Activated CD4-positive, alpha-beta T cell treated with anti-CD3 and anti-CD28 coated beads, Interleukin-2, amount 10 ng/mL, durations not matched to agents 7 days and 5 days (primary cell): Measurements from ENCODE around the gene ZNF593OS. TPM values are rescaled to one million over a fixed set of nuclear protein-coding genes. Genes with fewer than 3 reads are reported as not detected.
A peak's percentile ranks its signal among the peaks of the same experiment; 100 is the strongest.

Source experiments
- CTCF ChIA-PET: fragments of 350-600 bp; sonication (Branson Sonifier 250); formaldehyde crosslinking; loops from one replicate; lab custom pipeline; 2021; ENCODE audit warnings: antibody characterized with exemption; lab: Charles Lee
- POLR2A ChIA-PET: fragments of 350-600 bp; sonication (Branson Sonifier 250); formaldehyde crosslinking; loops from one replicate; lab custom pipeline; 2021; ENCODE audit warnings: antibody characterized with exemption; lab: Charles Lee
- DNase-seq: peaks from one replicate; pipeline ENCODE4 v3.0.0-alpha.2; 2020
- H3K27ac Mint-ChIP-seq: one replicate; pipeline ENCODE4 v1.8.0; 2021; ENCODE audit warnings: mild to moderate bottlenecking, moderate library complexity, mixed read lengths
- H3K27me3 Mint-ChIP-seq: one replicate; pipeline ENCODE4 v1.8.0; 2021; ENCODE audit warnings: mixed read lengths
- H3K36me3 Mint-ChIP-seq: one replicate; pipeline ENCODE4 v1.8.0; 2021; ENCODE audit warnings: low read depth, mixed read lengths
- H3K4me1 Mint-ChIP-seq: one replicate; pipeline ENCODE4 v1.8.0; 2021; ENCODE audit warnings: mixed read lengths
- H3K4me3 Mint-ChIP-seq: one replicate; pipeline ENCODE4 v1.8.0; 2021; ENCODE audit warnings: mild to moderate bottlenecking, moderate library complexity, mixed read lengths
- H3K9me3 Mint-ChIP-seq: one replicate; pipeline ENCODE4 v1.8.0; 2021; ENCODE audit warnings: mixed read lengths
- total RNA-seq, 2 experiments: library from RNA; stranded (reverse); gene quantifications; one replicate each; pipeline ENCODE4 v1.2.3, GENCODE V29; 2021

ZNF593OS gene
- total RNA-seq, 2 experiments from 2014 or later = not detected

- Mint-ChIP-seq H3K36me3 (no peaks in the 10 kb centered on the region), H3K9me3 (no peaks in the 10 kb centered on the region), H3K4me3 (no peak overlapping the region), H3K4me1 (peaks cover 32% of the 10 kb centered on the region), H3K27me3 (peaks cover 43% of the 10 kb centered on the region), H3K27ac (no peak overlapping the region)
- ChIA-PET POLR2A (no interaction called here), CTCF (interaction anchor here (1.2 kb wide), 1 partner anchor 18 kb away, joined by 5 read pairs; no protein-coding TSS in a partner anchor)
- DNase-seq = no peak
Measured at GRCh38 chr1:26163684-26164035, 8.0 kb downstream of the ZNF593OS start.

DNA sequence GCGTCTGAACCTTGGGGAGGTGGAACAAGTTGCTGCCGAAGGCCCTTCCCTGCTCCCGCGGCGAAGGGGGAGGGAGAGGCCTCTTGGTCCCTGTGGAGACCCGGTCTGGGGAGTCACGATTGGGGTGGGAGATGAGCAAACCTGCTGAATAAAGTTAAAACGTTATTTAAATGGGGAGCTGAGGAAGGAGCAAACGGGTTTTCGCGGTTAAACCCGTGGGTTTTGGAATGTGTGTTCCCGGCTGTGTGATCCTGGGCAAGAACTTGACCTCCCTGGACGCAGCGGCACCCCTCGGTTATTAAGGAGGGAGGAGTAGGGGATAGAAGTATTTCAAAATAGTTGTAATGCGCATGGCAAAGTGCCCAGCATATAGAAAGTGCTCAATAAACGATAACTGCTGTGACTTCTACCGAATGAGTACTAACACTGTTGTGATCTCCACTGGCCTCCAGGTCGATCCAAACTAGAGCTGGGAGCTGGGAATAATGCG, 9.4 kb downstream of the ZNF593OS start:
- Mint-ChIP-seq H3K9me3 (no peaks in the 10 kb centered on the region), H3K27ac (no peak overlapping the region), H3K4me1 (peaks cover 29% of the 10 kb centered on the region), H3K27me3 (peaks cover 44% of the 10 kb centered on the region), H3K36me3 (no peaks in the 10 kb centered on the region), H3K4me3 (peak overlapping the region; percentile 50)
- CTCF ChIA-PET = interaction anchor here (0.8 to 1.2 kb wide), 4 partner anchors 8 to 132 kb away, joined by 3 to 5 read pairs (median 3); partner anchors contain the start of gene ZNF593
- POLR2A ChIA-PET = no interaction called here
- DNase-seq = no peak

DNA sequence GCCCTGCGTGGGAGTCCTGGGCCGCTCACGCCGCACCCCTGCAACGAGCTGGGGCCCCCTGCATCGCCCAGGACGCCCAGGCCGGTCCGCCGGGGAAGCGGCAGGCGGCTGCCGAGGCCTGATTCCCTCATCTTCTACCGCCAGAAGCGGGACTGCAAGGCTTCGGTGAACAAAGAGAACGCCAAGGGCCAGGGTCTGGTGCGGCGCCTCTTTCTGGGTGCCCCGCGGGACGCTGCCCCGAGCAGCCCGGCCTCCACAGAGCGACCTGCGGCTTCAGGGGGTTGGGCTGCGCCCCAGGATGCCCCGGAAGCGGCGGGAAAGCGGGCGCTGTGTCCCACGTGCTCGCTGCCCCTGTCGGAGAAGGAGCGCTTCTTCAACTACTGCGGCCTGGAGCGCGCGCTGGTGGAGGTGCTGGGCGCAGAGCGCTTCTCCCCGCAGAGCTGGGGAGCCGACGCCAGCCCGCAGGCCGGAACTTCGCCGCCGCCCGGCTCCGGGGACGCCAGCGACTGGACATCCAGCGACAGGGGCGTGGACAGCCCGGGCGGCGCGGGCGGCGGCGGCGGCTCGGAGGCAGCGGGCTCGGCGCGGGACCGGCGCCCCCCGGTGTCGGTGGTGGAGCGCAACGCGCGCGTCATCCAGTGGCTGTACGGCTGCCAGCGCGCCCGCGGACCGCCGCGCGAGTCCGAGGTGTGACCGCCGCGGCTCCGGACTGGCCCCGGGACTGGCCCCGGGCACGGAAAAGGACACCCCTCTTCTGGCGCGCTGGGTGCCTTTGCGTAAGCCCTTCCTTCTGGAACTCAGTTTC, 10.0 kb downstream of the ZNF593OS start:
- no peak overlapping the region for H3K27ac Mint-ChIP-seq

DNA sequence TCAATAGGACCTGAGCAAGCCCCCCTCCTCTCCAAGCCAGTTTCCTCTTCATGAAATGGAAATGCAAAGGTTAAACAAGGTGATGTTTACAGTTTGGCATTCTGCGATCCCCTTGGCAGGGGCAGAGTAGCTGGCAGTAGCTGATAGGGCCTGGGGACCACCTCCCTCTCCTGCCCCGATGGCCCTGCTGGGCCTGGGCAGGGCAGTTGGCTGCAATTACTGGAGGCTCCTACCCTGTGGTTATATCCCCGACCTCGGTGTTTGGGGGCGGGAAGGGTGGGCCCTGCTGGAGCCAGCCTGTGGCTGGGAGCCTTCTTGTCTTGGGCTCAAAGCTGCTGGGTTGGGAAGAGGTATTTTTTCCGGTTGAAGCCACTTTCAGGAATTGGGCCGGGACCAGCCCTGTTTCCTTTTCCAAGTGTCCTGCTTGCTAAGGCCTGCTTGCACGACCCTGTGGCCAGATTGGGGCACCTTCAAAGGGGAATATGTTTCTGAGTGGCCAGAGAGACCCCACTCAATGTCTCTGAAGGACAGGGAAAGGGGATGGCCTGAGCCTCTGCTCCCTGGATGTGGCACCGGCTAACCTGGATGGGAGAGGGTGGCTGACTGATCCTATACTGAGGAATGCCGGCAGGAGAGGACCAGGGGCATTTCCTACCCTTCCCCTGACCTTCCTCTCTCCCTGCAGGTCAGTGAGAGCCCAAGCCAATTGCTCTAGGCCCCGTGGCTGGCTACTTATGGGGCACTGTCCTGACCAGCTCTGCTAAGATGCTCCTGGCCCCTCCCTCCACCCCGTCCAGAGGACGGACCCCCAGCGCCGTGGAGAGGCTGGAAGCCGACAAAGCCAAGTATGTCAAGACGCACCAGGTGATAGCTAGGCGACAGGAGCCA, 10.9 kb downstream of the ZNF593OS start:
- H3K36me3 Mint-ChIP-seq = no peaks in the 10 kb centered on the region
- peaks cover 25% of the 10 kb centered on the region for H3K4me1 Mint-ChIP-seq
- H3K27me3 Mint-ChIP-seq = peaks cover 51% of the 10 kb centered on the region
- ChIA-PET CTCF (interaction anchor here (0.7 to 1.5 kb wide), 5 partner anchors 9 to 130 kb away, joined by 3 to 5 read pairs (median 4); partner anchors contain the start of genes CEP85 and ZNF593), POLR2A (no interaction called here)
- DNase-seq = no peak
- no peaks in the 10 kb centered on the region for H3K9me3 Mint-ChIP-seq
- H3K4me3 Mint-ChIP-seq = no peak overlapping the region
- no peak overlapping the region for H3K27ac Mint-ChIP-seq

More for the DNA sequence above, 10.0 kb downstream of the ZNF593OS start:
- peak; percentile 47 for DNase-seq
- ChIA-PET POLR2A (no interaction called here), CTCF (interaction anchor here (0.7 to 1.2 kb wide), 5 partner anchors 9 to 131 kb away, joined by 3 to 5 read pairs (median 3); partner anchors contain the start of gene ZNF593)
- Mint-ChIP-seq H3K27me3 (peaks cover 47% of the 10 kb centered on the region), H3K36me3 (no peaks in the 10 kb centered on the region), H3K4me1 (peaks cover 26% of the 10 kb centered on the region), H3K9me3 (no peaks in the 10 kb centered on the region), H3K4me3 (peak overlapping the region; percentile 50)

DNA sequence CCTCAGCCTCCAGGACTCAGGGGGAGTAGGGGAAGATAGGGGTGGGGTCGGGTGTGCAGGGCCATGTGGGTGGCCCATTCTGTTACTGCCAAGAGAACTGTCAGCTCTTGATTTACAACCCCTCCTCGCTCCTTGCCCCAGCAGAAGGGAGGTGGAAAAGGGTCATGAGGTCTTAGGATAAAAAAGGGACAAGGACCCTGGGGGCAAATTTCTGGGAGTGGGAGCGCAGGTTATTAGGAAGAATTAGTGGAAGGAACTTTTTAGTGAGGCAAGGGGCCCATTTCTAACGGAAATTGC, 11.9 kb downstream of the ZNF593OS start:
- peaks cover 15% of the 10 kb centered on the region for H3K4me1 Mint-ChIP-seq
- ChIA-PET POLR2A (no interaction called here), CTCF (interaction anchor here (0.8 to 3.3 kb wide), 3 partner anchors 10 to 672 kb away, joined by 3 to 11 read pairs (median 4); partner anchors contain the start of genes C1orf232, CEP85 and ZNF593)
- H3K9me3 Mint-ChIP-seq = no peaks in the 10 kb centered on the region
- H3K27me3 Mint-ChIP-seq = peaks cover 58% of the 10 kb centered on the region
- H3K36me3 Mint-ChIP-seq = no peaks in the 10 kb centered on the region
- no peak overlapping the region for H3K4me3 Mint-ChIP-seq
- no peak overlapping the region for H3K27ac Mint-ChIP-seq
- DNase-seq = no peak

DNA sequence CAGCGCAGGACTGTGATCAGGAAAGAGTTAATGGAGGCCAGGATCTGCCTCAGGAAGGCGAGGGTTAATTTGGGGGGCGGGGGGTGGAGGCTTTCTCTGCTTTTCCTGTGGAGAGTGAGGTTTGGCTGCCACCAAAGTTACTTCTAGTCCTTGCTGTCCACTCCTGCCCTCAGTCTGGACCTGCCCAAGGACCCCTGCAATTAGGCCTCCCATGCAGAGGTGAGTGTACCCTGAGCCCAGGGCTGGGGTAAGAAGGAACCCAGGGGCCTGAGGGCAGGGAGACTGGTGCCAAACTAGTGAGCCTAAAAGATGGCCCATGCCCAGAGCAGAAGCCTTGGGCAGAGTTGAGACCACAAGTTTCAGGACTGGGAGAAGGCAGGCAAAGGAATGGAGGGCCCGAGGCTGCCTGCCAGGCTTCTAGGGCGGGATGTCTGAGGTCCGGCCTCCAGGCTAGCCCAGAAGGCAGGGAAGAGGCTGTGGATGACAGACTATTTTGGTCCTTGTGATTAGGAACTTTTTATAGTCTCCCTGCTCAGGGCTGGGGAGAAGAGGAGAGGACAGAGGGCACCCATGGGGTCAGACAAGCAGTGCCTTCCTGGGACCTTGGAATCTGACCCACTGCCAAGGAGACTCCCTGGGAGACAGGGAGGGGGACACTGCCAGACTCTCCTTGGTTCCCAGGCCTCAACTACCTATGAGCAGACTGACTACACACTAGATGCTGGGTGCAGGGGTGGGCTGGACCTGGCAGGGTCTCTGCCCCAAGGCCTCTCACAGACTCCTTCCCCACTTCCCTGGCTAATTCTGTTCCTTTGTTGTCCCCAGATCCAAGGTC, 12.5 kb downstream of the ZNF593OS start, which contains the start of gene FAM110D:
FAM110D (plus strand) TSS at position 172 of the 835 bp plus-strand sequence. CDS start 2,213 bp downstream, outside the sequence.
- no peaks in the 10 kb centered on the region for H3K9me3 Mint-ChIP-seq
- DNase-seq = no peak
- H3K27me3 Mint-ChIP-seq = peaks cover 58% of the 10 kb centered on the region
- no peak within 1 kb of the TSS for H3K4me3 Mint-ChIP-seq
- no peak within 1 kb of the TSS for H3K27ac Mint-ChIP-seq
- H3K36me3 Mint-ChIP-seq = no peaks in the 10 kb centered on the region
- CTCF ChIA-PET = interaction anchor here (0.8 to 3.3 kb wide), 2 partner anchors 11 to 673 kb away, joined by 3 to 11 read pairs; partner anchors contain the start of genes C1orf232 and ZNF593
- peaks cover 12% of the 10 kb centered on the region for H3K4me1 Mint-ChIP-seq
- POLR2A ChIA-PET = no interaction called here

DNA sequence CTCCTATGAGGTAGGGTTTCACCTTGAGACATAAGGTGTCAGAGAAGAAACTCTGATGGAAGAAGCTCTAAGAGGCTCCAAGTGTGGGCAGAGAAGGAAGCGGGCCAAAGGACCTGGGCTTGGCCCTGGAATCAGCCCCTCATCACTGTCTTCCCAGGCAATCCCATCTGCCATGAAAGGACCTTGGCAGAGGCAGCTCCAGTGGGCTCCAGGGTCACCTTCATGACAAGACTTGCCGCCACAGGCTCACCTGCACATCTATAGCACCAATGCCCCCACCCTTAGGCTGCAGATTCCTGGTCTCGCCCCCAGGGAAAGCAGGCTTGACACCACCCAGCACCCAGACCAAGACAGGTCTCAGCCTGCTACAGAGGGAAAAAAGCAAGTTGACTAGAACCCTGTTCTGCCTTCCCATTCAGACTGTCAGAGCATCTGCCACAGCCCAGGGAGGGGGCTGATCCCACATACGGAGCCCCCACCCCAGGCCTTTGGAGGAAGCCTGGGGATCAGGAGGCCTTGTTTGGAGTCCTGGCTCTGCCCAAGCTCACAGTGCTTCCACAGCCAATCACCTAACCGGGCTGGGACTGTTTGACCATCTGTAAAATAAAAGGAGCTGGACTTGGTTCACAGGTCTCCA, 13.2 kb downstream of the ZNF593OS start:
- CTCF ChIA-PET = interaction anchor here (1.0 to 3.3 kb wide), 3 partner anchors 11 to 117 kb away, joined by 3 to 11 read pairs (median 3); partner anchors contain the start of genes C1orf232 and ZNF593

DNA sequence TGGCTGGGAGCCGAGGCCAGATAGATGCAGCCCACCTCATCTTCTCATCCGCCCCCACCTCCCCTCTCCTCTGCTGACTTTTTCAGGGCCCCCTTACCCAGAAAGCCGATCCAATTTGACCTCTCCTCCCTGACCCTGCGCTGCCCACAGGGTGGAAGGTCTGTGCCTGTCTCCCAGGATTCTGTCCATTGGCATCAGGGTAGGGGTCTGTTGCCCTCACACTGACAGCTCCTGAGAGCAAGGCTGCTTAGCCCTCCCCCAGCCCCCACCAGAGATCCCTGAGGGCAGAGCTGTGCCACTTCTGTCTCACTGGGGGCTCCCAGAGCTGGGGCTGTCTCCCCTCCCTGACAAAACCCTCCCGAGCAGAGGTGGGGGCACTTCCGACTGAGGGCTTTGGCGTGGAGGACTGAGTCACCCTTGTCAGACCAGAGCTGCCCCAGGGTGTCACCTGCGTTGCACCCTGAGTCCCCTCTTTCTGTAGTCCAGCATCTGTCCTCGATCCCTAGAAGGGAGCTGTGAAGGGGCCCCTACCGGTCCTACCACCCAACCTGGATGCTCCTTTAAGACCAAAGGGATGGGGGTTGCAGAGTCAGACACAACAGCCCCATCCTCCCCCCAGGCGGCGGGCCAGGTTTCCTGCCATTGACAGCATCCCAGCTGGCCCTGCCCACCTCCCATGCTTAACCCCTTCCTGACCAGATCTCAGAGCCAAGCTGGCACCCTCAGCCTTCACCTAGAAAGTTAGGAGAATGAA, 15.2 kb downstream of the ZNF593OS start:
- POLR2A ChIA-PET = interaction anchor here (0.6 kb wide), 1 partner anchor 87 kb away, joined by 5 read pairs; no protein-coding TSS in a partner anchor
- Mint-ChIP-seq H3K4me1 (peaks cover 3% of the 10 kb centered on the region), H3K4me3 (no peak overlapping the region), H3K27me3 (peaks cover 54% of the 10 kb centered on the region), H3K9me3 (no peaks in the 10 kb centered on the region), H3K27ac (no peak overlapping the region), H3K36me3 (no peaks in the 10 kb centered on the region)
- no peak for DNase-seq
- CTCF ChIA-PET = interaction anchor here (1.0 to 4.0 kb wide), 6 partner anchors 12 to 261 kb away, joined by 4 to 21 read pairs (median 6); partner anchors contain the start of genes C1orf232, SH3BGRL3 and ZNF593

More for the DNA sequence above, 13.2 kb downstream of the ZNF593OS start:
- Mint-ChIP-seq H3K4me1 (peaks cover 7% of the 10 kb centered on the region), H3K27ac (no peak overlapping the region), H3K27me3 (peaks cover 59% of the 10 kb centered on the region), H3K9me3 (no peaks in the 10 kb centered on the region), H3K4me3 (no peak overlapping the region), H3K36me3 (no peaks in the 10 kb centered on the region)
- no peak for DNase-seq
- POLR2A ChIA-PET = no interaction called here

DNA sequence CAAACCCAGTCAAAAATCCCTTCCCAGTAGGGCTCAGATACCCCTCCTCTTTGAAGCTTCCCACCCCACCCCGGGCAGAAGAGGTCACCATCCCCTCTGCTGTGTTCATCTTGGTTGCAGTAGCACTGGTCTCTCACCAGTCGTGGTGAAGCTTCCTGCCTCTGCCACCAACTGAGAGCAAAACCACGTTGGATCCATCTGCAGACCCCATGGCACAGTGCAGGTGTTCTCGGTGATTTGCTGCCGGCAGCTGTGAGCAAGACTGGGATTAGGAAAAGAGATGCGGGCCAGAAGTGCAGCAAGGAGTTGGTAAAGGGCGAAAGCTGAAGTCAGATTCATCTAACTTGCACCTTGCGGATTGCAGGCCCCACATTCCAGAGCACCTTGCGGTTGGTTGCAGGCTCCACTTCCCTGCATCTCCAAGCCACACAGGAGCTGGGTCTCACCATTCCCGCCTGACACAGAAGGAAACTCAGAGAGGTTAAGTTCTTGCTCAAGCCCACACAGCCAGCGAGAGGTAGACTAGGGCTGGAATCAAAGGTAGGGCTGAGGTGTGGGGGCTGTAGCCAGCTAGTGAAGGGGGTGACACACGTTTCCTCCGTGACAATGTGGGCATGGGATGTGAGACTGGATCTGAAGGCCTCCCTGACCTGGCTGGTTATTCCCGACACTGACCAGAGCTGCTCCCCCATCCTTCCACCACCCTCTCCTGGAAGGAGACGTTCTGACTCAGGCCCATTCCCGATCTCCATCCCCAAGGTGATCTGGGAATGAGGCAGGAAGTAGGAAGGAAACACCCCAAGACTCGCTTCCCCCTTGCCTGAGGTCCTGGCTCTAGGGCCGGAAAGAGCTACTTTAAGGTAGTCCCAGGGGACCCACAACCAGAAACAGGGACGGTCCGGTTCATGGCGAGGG, 16.0 kb downstream of the ZNF593OS start:
- Mint-ChIP-seq H3K4me1 (peaks cover 3% of the 10 kb centered on the region), H3K36me3 (no peaks in the 10 kb centered on the region), H3K9me3 (no peaks in the 10 kb centered on the region), H3K27ac (no peak overlapping the region), H3K4me3 (no peak overlapping the region), H3K27me3 (peaks cover 51% of the 10 kb centered on the region)
- ChIA-PET POLR2A (interaction anchor here (0.6 kb wide), 1 partner anchor 119 kb away, joined by 3 read pairs; no protein-coding TSS in a partner anchor), CTCF (interaction anchor here (0.7 to 4.0 kb wide), 6 partner anchors 11 to 261 kb away, joined by 3 to 21 read pairs (median 5); partner anchors contain the start of genes SH3BGRL3 and ZNF593)
- DNase-seq = no peak

- no peak for DNase-seq
- H3K4me1 Mint-ChIP-seq = peaks cover 3% of the 10 kb centered on the region
- CTCF ChIA-PET = interaction anchor here (0.6 to 4.0 kb wide), 6 partner anchors 10 to 262 kb away, joined by 3 to 21 read pairs (median 4); partner anchors contain the start of gene ZNF593
- POLR2A ChIA-PET = interaction anchor here (0.6 kb wide), 1 partner anchor 120 kb away, joined by 3 read pairs; no protein-coding TSS in a partner anchor
- H3K27ac Mint-ChIP-seq = no peak overlapping the region
- H3K4me3 Mint-ChIP-seq = no peak overlapping the region
- peaks cover 55% of the 10 kb centered on the region for H3K27me3 Mint-ChIP-seq
- no peaks in the 10 kb centered on the region for H3K9me3 Mint-ChIP-seq
- no peaks in the 10 kb centered on the region for H3K36me3 Mint-ChIP-seq
Measured at GRCh38 chr1:26154750-26155149, 16.9 kb downstream of the ZNF593OS start.
